ENCODE measurements around the gene VWA1.

Gene VWA1

DNA sequence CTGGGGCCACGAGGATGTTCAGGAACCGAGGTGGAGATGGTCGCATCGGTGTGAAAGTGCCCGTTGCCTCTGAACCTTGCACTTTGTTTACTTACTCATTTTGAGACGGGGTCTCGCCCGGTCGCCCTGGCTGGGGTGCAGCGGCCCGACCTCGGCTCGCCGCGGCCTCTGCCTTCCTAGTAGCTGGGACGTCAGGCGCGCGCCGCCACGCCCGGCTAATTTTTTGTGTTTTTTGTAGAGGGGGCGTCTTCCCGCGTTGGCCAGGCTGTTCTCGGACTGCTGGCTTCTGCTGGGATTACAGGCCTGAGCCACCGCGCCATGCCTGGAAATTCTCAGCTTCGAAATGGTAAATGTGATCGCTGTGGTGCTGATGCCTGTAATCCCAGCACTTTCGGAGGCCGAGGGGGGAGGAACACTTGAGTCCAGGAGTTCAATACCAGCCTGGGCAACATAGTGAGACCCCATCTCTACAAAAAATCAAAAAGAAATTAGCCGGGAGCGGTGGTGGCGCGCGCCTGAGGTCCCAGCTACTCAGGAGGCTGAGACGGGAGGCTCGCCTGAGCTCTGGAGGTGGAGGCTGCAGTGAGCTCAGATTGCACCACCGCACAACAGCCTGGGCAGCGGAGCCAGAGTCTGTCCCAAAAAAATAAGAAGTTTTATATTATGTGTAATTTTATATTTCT, 27.7 kb upstream of the VWA1 start (continued):
- TF ChIP-seq, protein P1, sequence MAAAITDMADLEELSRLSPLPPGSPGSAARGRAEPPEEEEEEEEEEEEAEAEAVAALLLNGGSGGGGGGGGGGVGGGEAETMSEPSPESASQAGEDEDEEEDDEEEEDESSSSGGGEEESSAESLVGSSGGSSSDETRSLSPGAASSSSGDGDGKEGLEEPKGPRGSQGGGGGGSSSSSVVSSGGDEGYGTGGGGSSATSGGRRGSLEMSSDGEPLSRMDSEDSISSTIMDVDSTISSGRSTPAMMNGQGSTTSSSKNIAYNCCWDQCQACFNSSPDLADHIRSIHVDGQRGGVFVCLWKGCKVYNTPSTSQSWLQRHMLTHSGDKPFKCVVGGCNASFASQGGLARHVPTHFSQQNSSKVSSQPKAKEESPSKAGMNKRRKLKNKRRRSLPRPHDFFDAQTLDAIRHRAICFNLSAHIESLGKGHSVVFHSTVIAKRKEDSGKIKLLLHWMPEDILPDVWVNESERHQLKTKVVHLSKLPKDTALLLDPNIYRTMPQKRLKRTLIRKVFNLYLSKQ (tag by site-specific recombination; IDR thresholded peaks at IDR 0.05; ENCODE audit: borderline replicate concordance), result no peak
- TF ChIP-seq ZNF585B (tag by site-specific recombination; IDR thresholded peaks at IDR 0.05), result no peak
- TF ChIP-seq, protein P2, sequence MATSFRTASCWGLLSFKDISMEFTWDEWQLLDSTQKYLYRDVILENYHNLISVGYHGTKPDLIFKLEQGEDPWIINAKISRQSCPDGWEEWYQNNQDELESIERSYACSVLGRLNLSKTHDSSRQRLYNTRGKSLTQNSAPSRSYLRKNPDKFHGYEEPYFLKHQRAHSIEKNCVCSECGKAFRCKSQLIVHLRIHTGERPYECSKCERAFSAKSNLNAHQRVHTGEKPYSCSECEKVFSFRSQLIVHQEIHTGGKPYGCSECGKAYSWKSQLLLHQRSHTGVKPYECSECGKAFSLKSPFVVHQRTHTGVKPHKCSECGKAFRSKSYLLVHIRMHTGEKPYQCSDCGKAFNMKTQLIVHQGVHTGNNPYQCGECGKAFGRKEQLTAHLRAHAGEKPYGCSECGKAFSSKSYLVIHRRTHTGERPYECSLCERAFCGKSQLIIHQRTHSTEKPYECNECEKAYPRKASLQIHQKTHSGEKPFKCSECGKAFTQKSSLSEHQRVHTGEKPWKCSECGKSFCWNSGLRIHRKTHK (tag by site-specific recombination; IDR thresholded peaks at IDR 0.05), result no peak
- peak; percentile 58 for TF ChIP-seq ZBTB17 (tag by site-specific recombination; IDR thresholded peaks at IDR 0.05)
- no peak for TF ChIP-seq KLF8 (tag by site-specific recombination; IDR thresholded peaks at IDR 0.05)
- TF ChIP-seq, protein P3, sequence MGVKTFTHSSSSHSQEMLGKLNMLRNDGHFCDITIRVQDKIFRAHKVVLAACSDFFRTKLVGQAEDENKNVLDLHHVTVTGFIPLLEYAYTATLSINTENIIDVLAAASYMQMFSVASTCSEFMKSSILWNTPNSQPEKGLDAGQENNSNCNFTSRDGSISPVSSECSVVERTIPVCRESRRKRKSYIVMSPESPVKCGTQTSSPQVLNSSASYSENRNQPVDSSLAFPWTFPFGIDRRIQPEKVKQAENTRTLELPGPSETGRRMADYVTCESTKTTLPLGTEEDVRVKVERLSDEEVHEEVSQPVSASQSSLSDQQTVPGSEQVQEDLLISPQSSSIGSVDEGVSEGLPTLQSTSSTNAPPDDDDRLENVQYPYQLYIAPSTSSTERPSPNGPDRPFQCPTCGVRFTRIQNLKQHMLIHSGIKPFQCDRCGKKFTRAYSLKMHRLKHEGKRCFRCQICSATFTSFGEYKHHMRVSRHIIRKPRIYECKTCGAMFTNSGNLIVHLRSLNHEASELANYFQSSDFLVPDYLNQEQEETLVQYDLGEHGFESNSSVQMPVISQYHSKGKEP (tag by site-specific recombination; IDR thresholded peaks at IDR 0.05), result no peak
- TF ChIP-seq KLF7 (tag by site-specific recombination; IDR thresholded peaks at IDR 0.05; ENCODE audit: borderline replicate concordance), result 0 out of 2 replicates have a peak, but pooled peaks have one; percentile 40
- no peak for TF ChIP-seq ZNF473 (tag by site-specific recombination; IDR thresholded peaks at IDR 0.05)
- no peak for TF ChIP-seq ZNF132 (tag by site-specific recombination; IDR thresholded peaks at IDR 0.05; ENCODE audit: borderline replicate concordance)
- TF ChIP-seq SP7 (tag by site-specific recombination; IDR thresholded peaks at IDR 0.05), result no peak
- no peak for TF ChIP-seq ZNF391 (tag by site-specific recombination; IDR thresholded peaks at IDR 0.05; ENCODE audit: borderline replicate concordance, low read depth)
- no peak for TF ChIP-seq ZNF777 (tag by site-specific recombination; IDR thresholded peaks at IDR 0.05; ENCODE audit: borderline replicate concordance)
- no peak for TF ChIP-seq ZFP37 (tag by site-specific recombination; IDR thresholded peaks at IDR 0.05)
- TF ChIP-seq HOXC10 (CRISPR knock-in tag; IDR thresholded peaks at IDR 0.05), result no peak
- no peak for TF ChIP-seq HOXD13 (CRISPR knock-in tag; IDR thresholded peaks at IDR 0.05; ENCODE audit: borderline replicate concordance)
- no peak for TF ChIP-seq BCL11A (tag by site-specific recombination; IDR thresholded peaks at IDR 0.05; ENCODE audit: low read depth)
- TF ChIP-seq, protein P4, sequence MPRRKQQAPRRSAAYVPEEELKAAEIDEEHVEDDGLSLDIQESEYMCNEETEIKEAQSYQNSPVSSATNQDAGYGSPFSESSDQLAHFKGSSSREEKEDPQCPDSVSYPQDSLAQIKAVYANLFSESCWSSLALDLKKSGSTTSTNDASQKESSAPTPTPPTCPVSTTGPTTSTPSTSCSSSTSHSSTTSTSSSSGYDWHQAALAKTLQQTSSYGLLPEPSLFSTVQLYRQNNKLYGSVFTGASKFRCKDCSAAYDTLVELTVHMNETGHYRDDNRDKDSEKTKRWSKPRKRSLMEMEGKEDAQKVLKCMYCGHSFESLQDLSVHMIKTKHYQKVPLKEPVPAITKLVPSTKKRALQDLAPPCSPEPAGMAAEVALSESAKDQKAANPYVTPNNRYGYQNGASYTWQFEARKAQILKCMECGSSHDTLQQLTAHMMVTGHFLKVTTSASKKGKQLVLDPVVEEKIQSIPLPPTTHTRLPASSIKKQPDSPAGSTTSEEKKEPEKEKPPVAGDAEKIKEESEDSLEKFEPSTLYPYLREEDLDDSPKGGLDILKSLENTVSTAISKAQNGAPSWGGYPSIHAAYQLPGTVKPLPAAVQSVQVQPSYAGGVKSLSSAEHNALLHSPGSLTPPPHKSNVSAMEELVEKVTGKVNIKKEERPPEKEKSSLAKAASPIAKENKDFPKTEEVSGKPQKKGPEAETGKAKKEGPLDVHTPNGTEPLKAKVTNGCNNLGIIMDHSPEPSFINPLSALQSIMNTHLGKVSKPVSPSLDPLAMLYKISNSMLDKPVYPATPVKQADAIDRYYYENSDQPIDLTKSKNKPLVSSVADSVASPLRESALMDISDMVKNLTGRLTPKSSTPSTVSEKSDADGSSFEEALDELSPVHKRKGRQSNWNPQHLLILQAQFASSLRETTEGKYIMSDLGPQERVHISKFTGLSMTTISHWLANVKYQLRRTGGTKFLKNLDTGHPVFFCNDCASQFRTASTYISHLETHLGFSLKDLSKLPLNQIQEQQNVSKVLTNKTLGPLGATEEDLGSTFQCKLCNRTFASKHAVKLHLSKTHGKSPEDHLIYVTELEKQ (tag by site-specific recombination; IDR thresholded peaks at IDR 0.05; ENCODE audit: borderline replicate concordance), result no peak
- no peak for TF ChIP-seq ZNF48 (tag by site-specific recombination; IDR thresholded peaks at IDR 0.05)
- TF ChIP-seq ZBTB20 (tag by site-specific recombination; IDR thresholded peaks at IDR 0.05), result no peak
- no peak; the same call in 1 of the 2 replicates for TF ChIP-seq KLF16 (tag by site-specific recombination; IDR thresholded peaks at IDR 0.05)
- TF ChIP-seq, protein P5, sequence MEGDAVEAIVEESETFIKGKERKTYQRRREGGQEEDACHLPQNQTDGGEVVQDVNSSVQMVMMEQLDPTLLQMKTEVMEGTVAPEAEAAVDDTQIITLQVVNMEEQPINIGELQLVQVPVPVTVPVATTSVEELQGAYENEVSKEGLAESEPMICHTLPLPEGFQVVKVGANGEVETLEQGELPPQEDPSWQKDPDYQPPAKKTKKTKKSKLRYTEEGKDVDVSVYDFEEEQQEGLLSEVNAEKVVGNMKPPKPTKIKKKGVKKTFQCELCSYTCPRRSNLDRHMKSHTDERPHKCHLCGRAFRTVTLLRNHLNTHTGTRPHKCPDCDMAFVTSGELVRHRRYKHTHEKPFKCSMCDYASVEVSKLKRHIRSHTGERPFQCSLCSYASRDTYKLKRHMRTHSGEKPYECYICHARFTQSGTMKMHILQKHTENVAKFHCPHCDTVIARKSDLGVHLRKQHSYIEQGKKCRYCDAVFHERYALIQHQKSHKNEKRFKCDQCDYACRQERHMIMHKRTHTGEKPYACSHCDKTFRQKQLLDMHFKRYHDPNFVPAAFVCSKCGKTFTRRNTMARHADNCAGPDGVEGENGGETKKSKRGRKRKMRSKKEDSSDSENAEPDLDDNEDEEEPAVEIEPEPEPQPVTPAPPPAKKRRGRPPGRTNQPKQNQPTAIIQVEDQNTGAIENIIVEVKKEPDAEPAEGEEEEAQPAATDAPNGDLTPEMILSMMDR (tag by site-specific recombination; IDR thresholded peaks at IDR 0.05), result peak; percentile 64; the same call in 1 of the 2 replicates
- TF ChIP-seq ZNF311 (tag by site-specific recombination; IDR thresholded peaks at IDR 0.05; ENCODE audit: borderline replicate concordance), result no peak
- no peak for TF ChIP-seq ZNF660 (tag by site-specific recombination; IDR thresholded peaks at IDR 0.05)
- no peak for TF ChIP-seq GLI4 (tag by site-specific recombination; IDR thresholded peaks at IDR 0.05)
- TF ChIP-seq ZNF23 (tag by site-specific recombination; IDR thresholded peaks at IDR 0.05; ENCODE audit: borderline replicate concordance), result no peak
- no peak for TF ChIP-seq ZNF202 (tag by site-specific recombination; IDR thresholded peaks at IDR 0.05; ENCODE audit: borderline replicate concordance)
- TF ChIP-seq ZNF549 (tag by site-specific recombination; IDR thresholded peaks at IDR 0.05), result no peak
- no peak for TF ChIP-seq ZNF624 (tag by site-specific recombination; IDR thresholded peaks at IDR 0.05)
- TF ChIP-seq ZNF830 (tag by site-specific recombination; IDR thresholded peaks at IDR 0.05; ENCODE audit: low read depth), result no peak
- peak; percentile 98 for TF ChIP-seq ZNF121 (tag by site-specific recombination; IDR thresholded peaks at IDR 0.05)
